ENCODE results near the gene PHLDB1.
A peak's percentile ranks its signal among the peaks of the same experiment; 100 is the strongest.
"Not testable (repeated sequence)": the region's sequence is repeated elsewhere in the genome, so short reads cannot be mapped to it uniquely, and the experiment has no call there.

Gene PHLDB1

DNA sequence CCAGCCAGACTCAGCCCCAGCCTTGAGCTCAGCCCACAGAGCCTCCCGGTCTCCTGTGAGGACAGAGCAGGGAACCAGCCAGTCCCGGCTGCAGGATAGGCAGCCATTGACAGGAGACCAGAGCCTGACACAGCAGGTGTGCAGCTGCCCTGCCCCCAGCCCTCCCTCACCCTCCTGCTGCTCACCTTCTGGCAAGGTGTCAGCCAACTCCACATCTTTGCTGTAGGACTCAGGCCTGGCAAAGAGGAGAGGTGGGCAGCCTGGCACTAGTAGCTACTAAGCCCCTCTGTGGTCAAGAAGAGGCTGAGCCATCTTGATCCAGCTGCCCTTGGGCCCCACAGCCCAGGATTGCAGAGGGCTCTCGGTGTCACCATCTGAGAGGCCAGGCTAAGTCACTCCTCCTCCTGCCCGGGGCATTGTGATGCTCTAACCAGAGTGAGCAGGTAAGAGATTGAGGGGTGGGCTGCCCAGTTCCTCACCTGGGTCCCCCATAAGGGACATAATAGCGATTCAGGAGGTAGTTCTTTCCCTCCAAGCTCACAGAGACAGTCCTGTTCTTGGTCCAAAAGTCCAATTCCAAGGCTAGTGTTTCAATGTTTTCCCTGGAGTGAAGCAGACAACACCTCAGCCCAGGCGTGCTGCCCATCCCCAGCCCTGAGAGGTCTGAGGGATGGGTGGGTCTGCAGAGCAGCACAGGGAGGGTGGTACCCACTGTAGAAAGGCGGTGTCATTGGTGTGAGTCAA, 53.4 kb downstream of the PHLDB1 start:
- DNase-seq, result no peak

DNA sequence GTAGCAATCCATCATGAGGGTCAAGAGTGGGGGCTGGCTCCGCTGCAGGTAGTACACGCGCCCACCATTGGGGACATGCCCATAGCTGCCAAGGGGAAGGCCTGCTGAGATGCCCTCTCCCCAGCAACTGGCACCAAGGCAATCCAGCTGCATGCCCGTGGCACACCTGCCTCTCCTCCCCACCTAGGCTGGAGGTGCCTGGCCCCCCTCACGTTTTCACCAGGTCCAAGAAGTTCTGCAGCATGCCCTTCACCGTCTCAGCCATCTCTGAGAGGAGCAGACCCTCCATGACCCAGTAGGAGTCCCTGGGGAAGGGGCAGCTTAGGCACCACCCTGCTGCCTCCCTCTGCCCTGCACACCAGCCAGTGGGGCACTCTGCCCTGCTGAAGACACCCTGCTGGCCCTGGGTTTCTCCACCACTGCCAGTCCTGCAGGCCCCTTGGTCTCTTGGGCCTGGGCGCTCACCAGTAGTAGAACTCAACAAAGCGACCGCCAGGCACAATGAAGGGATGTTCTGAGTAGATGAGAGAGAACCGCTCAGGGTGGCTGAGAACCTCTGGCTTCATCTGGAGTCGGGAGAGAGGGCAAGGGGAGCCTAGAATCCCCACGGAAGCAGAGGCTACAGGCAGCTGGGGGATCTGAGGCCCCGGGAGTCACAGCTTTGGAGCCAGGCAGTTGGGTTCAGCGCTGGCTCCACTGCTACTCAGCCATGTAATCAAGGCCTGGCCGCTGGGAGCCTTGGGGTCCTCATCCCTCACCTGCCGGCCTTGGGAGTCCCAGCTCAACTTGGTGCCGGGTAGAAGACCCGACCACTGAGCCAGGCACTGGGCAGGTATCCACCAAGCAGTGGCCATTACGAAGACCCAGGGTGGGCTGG, 54.2 kb downstream of the PHLDB1 start:
- DNase-seq, result no peak

DNA sequence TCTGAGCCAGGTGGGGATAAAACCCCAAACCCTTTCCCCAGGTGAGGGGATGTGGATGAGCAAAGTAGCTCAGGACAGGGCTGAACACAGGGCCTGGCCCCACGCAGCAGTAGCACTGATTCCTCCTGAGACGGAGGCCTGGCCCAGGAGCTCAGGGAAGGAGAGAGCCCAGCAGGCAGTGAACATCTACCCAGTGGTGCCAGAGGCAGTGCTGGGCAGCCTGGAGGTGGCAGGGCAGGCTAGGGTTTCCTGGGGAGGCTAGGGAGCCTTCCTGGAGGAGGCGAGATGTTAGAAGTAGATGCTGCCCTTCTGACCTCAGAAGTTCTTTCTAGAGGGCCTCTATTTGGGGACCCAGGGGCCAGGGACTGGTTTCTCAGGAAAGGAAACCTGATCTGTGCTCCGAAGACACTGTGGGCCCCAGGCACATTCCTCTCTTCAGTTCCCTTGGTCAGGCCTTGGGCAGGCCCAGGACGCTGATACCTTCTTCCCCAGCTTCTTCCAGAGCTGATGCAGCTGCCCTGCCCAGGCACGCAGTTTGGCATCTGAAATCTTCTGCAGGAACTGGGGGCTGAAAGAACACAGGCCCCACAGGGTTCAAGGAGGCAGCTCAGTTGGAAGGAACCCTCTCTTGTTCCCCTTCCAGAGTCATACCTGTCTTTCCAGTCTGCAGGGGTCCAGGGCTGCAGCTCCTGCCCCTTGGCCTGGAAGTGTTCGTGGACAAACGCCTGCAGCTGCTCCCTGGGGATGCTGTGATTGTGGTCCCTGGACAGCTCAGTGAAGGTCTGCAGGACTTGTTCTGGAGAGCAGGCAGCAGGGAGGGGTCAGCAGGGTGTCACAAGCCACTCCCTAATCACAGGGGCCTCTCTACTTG, 55.2 kb downstream of the PHLDB1 start:
- no peak for DNase-seq

DNA sequence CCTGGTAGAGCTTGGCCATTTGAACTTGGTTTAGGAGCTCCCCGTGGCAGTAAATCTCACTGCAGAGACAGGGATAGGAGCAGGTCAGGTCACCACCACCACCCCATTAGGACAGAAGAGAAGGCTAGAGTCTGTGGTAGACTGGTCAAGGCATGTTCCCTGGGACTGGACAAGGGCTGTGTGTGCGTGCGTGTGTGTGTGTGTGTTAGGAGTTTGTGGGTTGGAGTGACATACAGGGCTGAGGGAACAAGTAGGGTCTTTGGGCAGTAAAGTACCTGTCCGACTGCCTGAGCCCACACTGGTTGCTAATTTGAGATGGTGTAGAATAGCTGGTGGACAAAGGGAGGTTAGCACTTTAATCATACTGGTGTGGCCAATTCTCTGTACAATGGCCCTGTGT, 56.0 kb downstream of the PHLDB1 start:
- no peak for DNase-seq

DNA sequence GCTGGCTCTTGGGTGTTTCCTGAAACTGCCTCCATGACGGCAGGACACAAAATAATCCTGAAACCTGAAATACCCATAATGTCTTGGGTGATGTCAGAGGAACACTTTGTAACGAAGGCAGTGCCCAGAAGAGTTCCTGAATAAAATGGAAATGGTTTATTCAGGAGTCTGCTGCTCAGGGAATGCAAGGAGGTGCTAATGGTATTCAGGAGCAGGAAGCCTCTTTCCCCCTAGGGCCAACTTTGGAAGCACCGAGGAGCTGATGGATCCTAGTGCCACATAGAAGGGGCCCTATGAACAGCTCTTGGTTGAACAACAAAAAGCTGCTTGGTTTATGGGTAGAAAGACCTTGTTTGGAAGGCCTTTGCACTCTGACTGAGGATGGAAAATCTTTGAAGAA, 56.5 kb downstream of the PHLDB1 start:
- DNase-seq, result no peak

DNA sequence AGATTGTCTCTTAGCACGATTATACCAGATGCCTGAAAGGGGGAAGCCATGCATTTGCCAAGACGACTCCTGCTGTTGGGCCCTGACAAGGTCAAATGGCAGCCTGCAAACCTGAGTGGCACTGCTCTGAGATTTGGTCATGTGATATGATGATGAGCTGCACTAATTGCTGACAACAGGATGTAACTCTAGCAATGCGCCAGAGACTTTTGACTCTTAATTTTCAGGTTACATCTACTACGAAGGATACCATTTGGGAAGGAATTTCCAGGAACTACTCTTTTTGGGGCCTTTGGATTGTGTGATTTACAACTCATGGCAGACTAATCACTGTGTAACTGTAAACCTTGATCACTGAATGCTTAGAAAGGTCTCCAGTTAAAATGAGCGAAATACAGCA, 59.0 kb downstream of the PHLDB1 start:
- no peak for DNase-seq

DNA sequence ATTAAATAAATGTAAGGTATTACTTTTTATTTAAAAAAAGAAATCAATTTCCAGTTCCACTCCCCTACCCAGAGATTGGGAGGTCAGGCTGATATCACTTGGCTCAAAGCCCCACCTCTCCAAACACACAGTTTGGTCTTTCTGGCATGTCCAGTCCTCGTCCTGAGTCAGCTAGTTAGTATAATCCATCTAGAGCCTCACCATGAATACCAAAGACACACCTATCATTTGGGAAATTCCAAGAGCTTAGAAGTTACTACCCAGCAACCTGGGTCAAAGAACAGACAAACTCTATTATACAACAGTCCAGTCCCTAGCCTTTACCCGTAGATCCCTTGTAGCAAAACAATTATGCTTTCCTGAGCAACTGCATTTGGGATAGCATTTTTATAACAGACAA, 62.6 kb downstream of the PHLDB1 start:
- no peak for DNase-seq

DNA sequence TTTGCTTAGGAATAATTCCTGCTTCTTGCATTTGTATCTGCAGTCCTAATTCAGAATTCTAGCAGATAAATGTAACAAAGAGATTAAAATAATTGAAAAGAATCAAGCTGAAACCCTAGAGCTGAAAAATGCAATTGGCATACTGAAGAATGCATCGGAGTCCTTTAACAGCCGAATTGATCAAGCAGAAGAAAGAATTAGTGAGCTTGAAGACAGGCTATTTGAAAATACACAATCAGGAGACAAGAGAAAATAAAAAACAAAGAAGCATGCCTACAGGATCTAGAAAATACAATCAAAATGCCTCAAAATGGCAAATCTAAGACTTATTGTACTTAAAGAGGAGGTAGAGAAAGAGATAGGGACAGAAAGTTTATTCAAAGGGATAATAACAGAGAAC, 63.8 kb downstream of the PHLDB1 start:
- DNase-seq, result no peak

DNA sequence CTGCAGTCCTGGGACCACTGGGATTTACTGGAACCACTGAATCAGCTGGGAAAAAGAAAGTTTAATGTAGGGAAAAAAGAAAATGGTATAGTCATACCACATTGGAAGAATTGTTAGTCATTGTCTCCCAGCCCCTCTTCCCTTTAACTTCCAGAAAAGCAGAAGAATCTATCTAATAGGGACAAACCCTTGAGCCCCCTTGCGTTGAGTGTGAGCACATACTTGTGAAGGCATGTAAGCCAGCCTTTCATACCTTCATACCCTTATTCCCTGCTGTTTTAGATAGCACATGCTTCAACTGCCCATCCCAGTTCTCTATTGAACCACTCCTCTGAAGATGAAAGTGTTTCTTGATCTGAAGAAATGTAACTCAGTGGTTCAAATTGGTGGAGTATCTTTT, 65.4 kb downstream of the PHLDB1 start:
- DNase-seq, result no peak

DNA sequence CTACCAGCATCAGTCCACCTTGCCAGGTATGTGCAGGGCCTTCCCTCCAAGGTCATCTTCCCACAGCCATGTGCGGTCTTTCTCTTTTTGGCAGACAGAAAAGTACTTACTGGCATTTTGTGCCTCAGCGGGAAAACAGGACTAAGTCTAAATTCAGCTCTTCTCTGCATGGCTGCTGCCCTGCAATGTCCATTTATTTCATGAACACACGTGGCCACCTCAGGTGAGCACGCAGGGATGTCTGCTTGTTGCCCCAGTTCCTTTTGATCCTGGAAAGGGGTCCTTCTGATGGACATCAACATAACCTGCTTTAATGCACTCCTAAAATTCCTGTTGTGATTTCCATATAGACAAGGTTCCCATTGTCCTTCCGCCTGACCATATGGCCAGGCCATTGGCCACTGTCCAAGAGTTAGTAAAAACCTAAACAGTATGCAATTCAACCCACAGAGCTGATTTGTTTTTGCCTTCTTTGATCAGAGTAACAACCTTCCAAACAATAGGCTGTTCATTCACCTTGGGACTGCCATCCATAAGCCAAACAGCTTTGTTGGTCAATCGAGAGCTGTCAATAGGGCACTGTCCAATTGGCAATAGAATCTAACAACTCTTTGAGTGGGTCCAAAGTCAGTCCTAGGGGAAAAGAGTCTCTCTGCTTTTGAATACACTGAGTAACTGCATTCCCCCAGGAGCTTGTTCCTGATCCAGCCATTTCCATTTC, 66.1 kb downstream of the PHLDB1 start:
- DNase-seq, result no peak

DNA sequence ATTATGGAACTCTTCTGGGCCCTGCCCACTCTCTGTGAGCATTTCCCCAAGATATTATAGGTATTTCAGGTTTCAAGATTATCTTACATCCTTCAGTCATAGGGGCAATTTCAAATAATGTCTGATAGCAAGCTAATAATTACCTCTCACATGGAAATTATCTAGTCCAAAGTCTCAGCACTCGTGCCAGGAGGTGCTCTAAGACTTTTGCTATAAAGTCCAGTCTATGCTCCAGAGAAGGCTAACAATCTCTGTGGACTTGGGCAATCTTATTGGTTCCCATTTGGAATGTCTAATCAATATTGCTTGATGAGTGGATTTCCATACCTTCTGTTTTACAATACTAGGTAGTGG, 66.6 kb downstream of the PHLDB1 start:
- DNase-seq, result no peak

DNA sequence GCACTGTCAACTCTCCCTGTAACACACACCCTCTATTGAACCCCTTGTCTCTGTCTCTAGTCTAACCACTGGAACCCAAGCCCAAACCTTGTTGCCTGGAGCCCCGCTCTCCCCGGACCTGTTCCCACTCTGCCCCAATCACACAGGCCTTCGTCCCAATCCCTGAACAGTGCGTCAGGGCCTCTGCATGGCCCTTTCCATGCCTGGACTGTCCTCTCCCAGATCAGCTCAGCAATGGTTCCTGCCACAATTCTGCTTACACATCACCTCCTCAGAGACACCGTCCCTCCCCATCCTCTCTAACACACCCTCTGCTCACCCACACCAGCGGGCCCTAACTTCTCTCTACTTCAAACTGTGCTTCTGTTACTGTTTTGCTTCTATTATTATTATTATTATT, 70.6 kb downstream of the PHLDB1 start:
- DNase-seq, result no peak

DNA sequence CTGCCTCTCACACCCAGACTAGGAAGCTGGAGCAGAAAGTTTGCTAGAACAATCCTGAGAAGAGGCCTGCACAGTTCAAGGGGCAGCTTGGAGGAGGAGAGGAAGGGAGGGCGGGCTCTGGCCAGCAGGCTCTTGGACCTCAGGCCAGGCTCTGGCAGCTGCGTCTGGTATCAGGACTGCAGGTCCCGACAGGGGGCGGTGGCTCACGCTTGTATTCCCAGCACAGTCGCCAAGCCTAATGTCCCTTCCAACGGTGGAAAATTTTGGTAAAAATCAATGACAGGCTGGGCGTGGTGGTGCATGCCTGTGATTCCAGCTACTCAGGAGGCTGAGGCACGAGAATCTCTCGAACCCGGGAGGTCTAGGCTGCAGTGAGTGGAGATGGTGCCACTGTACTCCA, 71.5 kb downstream of the PHLDB1 start:
- DNase-seq, result not testable (repeated sequence)

DNA sequence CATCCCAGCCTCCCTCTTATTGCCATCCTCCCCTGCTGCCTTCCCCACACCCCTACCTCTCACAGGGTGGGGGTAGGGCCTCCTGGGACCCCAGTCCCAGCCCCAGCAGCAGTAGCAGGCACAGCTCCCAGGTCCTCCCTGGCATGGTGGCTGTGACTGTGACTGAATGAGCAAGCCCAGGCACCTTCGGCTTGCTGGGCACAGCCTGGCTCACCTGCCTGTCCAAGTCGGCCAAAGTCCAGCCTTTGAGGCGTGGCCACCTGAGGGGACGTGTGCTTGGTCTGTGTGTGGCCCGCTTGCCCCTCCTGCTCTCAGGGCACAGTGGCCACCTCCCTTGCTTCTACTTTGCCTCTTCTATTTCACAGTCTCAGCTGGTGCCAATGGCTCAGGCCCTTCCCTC, 72.1 kb downstream of the PHLDB1 start, which contains the start of gene TREH:
Gene TREH, minus strand, starts transcription at position 168 of the 400 bp plus-strand sequence. Its CDS starts 23 bp downstream, at position 145.
- DNase-seq, result no peak

DNA sequence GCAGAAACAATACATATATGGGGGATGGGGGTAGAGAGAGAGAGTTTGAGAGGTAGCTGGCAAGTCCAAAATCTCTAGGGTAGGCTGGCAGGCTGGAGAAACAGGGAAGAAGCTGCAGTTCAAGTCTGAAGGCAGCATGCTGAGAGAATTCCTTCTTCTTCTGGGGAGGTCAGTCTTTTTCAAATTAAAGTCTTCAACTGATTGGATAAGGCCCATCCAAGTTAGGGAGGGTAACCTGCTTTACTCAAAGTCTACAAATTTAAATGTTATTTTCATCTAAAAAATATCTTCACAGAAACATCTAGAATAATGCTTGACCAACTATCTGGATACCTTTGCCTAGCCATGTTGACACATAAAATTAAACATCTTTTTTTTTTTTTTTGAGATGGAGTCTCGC, 75.0 kb downstream of the PHLDB1 start:
- DNase-seq, result no peak

DNA sequence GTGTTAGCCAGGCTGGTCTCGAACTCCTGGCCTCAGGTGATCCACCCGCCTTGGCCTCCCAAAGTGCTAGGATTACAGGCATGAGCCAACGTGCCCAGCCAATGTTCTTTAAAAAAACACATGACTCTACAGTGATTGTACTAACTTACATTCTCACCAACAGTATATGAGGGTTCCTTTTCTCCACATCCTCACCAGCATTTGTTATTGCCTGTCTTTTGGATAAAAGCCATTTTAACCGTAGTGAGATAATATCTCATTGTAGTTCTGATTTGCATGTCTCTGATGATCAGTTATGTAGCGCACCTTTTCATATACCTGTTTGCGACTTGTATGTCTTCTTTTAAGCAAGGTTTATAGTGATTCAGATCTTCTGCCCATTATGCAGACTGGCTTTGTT, 75.5 kb downstream of the PHLDB1 start:
- not testable (repeated sequence) for DNase-seq

DNA sequence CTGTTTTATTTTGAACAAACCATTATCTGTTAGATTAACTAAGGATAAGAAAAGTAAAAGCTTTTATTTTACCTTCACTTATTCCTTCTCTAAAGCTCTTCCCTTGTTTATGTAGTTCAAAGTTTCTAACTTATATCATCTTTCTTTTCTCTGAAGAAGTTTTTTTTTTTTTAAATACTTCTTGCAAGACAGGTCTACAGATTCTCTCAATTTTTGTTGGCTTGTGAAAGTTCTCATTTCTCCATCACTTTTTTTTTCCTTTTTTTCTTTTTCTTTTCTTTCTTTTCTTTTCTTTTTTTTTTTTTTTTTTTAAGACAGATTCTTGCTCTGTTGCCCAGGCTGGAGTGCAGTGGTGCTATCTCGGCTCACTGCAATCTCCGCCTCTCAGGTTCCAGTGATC, 76.8 kb downstream of the PHLDB1 start:
- DNase-seq, result no peak

DNA sequence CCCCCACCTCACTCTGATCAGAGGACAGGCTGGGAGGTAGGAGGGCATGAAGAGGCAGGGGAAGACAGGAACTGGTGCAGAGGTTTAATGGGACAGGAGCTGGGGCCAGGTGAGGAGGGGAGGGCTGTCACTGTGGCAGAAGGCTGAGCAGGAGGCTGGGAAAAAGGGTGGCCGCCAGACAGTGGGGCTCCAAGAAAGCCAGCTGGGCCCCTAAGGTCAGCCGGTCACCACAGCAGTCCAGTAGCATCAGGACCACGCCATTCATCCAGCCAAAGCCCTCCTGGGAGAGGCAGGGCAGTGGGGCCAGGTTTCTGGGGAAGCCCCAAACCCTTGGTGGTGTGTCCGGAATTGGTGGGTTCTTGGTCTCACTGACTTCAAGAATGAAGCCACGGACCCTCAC, 80.5 kb downstream of the PHLDB1 start:
- DNase-seq, result no peak

DNA sequence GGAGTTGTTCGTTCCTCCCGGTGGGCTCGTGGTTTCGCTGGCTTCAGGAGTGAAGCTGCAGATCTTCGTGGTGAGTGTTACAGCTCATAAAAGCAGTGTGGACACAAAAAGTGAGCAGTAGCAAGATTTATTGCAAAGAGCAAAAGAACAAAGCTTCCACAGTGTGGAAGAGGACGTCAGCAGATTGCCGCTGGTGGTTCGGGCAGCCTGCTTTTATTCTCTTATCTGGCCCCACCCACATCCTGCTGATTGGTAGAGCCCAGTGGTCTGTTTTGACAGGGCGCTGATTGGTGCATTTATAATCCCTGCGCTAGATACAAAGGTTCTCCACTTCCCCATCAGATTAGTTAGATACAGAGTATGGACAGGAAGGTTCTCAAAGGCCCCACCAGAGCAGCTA, 80.9 kb downstream of the PHLDB1 start:
- DNase-seq, result peak; percentile 58

DNA sequence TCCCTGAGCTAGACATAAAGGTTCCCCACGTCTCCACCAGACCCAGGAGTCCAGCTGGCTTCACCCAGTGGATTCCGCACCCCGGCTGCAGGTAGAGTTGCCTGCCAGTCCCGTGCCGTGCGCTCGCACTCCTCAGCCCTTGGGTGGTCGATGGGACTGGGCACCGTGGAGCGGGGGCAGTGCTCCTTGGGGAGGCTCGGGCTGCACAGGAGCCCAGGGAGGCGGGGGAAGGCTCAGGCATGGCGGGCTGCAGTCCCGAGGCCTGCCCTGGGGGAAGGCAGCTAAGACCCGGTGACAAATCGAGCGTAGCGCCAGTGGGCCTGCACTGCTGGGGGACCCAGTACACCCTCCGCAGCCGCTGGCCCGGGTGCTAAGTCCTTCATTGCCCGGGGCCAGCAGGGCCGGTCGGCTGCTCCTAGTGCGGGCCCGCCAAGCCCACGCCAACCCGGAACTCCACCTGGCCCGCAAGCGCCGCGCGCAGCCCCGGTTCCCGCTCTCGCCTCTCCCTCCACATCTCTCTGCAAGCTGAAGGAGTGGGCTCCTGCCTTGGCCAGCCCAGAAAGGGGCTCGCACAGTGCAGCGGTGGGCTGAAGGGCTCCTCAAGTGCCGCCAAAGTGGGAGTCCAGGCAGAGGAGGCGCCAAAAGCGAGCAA, 81.6 kb downstream of the PHLDB1 start:
- DNase-seq, result no peak

DNA sequence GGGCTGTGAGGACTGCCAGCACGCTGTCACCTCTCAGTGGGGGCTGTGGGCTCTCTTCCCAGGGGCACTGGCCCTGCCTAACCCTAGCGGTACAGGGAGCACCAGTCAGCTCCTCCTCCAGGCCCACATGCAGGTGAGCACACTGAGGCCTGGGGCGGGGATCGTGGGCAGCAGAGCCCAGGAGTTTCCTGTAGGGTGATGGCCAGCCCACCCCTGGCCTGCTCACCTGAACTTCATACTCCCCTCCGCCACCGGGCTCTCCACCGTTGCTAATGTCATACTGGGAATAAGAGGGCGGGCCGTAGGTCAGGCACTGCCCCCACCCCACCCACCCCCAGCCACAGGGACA, 82.1 kb downstream of the PHLDB1 start:
- DNase-seq, result no peak

DNA sequence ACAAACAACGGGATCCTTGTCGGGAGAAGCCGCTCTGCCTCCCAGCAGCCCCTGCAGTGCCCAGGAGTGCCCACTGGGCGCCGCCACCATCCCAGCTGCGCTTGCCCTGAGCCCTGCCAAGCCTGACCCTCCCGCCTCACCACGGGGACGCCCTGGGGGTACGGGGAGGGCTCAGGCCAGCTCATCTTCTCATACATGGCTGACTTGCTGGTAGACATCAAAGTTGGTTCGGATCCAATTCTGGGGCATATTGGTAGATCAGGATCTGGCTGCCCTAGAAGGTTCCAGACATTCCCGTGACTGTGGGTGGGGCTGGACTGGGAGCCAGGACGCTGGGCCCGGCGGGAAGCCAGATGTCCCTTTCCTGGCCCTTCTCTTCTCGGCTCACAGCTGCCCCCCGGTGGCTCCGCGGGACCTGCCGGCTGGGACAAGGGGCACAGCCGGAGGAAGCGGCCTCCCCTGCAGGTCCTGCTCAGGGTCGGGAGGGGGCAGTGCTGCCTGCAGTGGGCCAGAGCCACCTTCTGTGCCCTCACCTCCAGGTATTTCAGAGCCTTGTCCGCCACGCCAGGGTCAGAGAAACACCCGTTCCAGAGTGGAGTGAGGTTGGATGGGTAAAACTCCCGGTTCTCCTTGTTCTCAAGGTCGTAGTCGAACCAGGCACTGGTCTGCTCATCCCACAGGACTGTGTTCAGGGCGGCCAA, 82.6 kb downstream of the PHLDB1 start:
- peak; percentile 87 for DNase-seq
